ENCODE data around the gene VTI1B. TPM values are rescaled to one million over a fixed set of nuclear protein-coding genes. Genes with fewer than 3 reads are reported as not detected.

VTI1B gene
- total and polyA plus RNA-seq, 2 of the 4 experiments (the other 2 are of a cell fraction) = 61.8 to 90.2 TPM

DNA sequence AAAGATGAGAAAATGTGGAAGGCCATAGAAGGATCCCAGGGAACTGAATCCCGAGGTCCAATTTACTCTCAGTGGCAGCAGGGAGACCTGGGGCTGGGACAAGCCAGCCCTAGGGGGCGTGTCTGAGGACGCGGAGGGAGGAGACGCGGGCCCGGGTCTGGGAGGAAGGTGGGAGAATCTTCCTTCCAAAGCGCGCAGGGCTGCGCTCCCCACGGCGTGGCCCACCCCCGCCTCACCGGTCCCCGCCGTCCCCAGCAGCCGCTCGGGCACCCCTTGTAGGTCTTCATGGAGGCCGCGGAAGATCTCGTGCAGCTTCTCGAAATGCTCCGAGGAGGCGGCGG lies 323 bp downstream of the VTI1B start:
- Histone ChIP-seq H3K4me3 (ENCODE audit: insufficient read depth, low read depth, low read length) (peak overlapping the region; percentile 78), H2BK15ac (ENCODE audit: low read depth, low read length) (no peak overlapping the region), H3K18ac (ENCODE audit: low read depth, low read length) (no peak overlapping the region), H3K9me1 (ENCODE audit: insufficient read depth, low read length) (peaks cover 12% of the 10 kb centered on the region), H3K56ac (ENCODE audit: extremely low read depth, insufficient read depth, low read length) (0 out of 2 replicates have a peak overlapping the region, but pooled peaks have one; percentile 7), H2AK5ac (ENCODE audit: low read depth, low read length) (no peak overlapping the region), H3K36me3 (ENCODE audit: control insufficient read depth, insufficient read depth, low read length) (peaks cover 7% of the 10 kb centered on the region), H3K4me2 (ENCODE audit: low read depth, low read length) (peak overlapping the region; percentile 92), H3K9ac (ENCODE audit: low read depth, low read length) (peak overlapping the region; percentile 87), H3K9me3 (ENCODE audit: control insufficient read depth, insufficient read depth, low read length) (no peaks in the 10 kb centered on the region), H3K23ac (ENCODE audit: low read depth, low read length) (no peak overlapping the region), H4K91ac (ENCODE audit: insufficient read depth, low read depth, low read length) (peak overlapping the region; percentile 56; the same call in 1 of the 2 replicates), H4K5ac (ENCODE audit: low read depth, low read length) (peak overlapping the region; percentile 13; the same call in 1 of the 2 replicates), H3K27me3 (ENCODE audit: control insufficient read depth, insufficient read depth, low read length) (no peaks in the 10 kb centered on the region), H3K27ac (ENCODE audit: insufficient read depth, low read length) (peak overlapping the region; percentile 97), H4K8ac (ENCODE audit: low read depth in 2 of 2, low read length in 2 of 2) (peak overlapping the region; percentile 76 to 85; a peak in 2 of 4 replicates), H2AFZ (replicated peaks; ENCODE audit: low read length, poor library complexity) (peak overlapping the region; percentile 100), H3K4me1 (ENCODE audit: control insufficient read depth, insufficient read depth, low read length) (peaks cover 3% of the 10 kb centered on the region; the same call in 1 of the 2 replicates), H2BK120ac (ENCODE audit: low read depth, low read length) (no peak overlapping the region), H2BK5ac (ENCODE audit: low read depth, low read length, poor library complexity, severe bottlenecking) (peak overlapping the region; percentile 50), H3K79me1 (ENCODE audit: low read depth in 1 of 2, low read length in 2 of 2) (peaks cover 24 to 66% of the 10 kb centered on the region in 2 experiments), H3K14ac (replicated peaks; ENCODE audit: low read depth, low read length) (no peak overlapping the region; the same call in 1 of the 2 replicates), H2AK9ac (replicated peaks; ENCODE audit: low read depth, low read length, poor library complexity) (peak overlapping the region; percentile 70), H3K4ac (ENCODE audit: low read depth, low read length) (no peak overlapping the region), H2BK20ac (ENCODE audit: low read depth, low read length) (no peak overlapping the region), H4K20me1 (ENCODE audit: insufficient read depth, low read length) (peaks cover 29% of the 10 kb centered on the region)
- in situ Hi-C loops (cut with MboI; ENCODE audit: low sequenced_read_pairs) = no loop called here
- dilution Hi-C loops (cut with HindIII; ENCODE audit: low sequenced_read_pairs, unreplicated experiment) = no loop called here
- BruUV-seq (replicated peaks) = no TSS peak
- intact Hi-C loops (cut with micrococcal nuclease) = no loop called here
- TF ChIP-seq RFX5 (IDR thresholded peaks at IDR 0.05; ENCODE audit: low read depth, low read length) (no peak), FOS (IDR thresholded peaks at IDR 0.05; ENCODE audit: low read depth, low read length) (no peak), CEBPB (IDR thresholded peaks at IDR 0.05; ENCODE audit: low read depth, low read length) (no peak), RAD21 (IDR thresholded peaks at IDR 0.05; ENCODE audit: low read length) (no peak), SMC3 (IDR thresholded peaks at IDR 0.05; ENCODE audit: low read depth, low read length) (no peak), POLR2A (IDR thresholded peaks at IDR 0.05; ENCODE audit: low read depth, low read length) (no peak), BHLHE40 (IDR thresholded peaks at IDR 0.05; ENCODE audit: low read depth, low read length) (no peak), MXI1 (IDR thresholded peaks at IDR 0.05; ENCODE audit: borderline replicate concordance, low read depth, low read length) (peak; percentile 42; the same call in 1 of the 2 replicates), NFE2L2 (IDR thresholded peaks at IDR 0.05; ENCODE audit: low read depth, low read length) (no peak), MAFK (IDR thresholded peaks at IDR 0.05; ENCODE audit: low read depth, low read length) (no peak), RCOR1 (IDR thresholded peaks at IDR 0.05; ENCODE audit: insufficient replicate concordance, low read length) (no peak), CHD1 (IDR thresholded peaks at IDR 0.05; ENCODE audit: low read depth, low read length) (no peak; the same call in 1 of the 2 replicates), MAZ (IDR thresholded peaks at IDR 0.05; ENCODE audit: borderline replicate concordance, low read depth, low read length) (no peak)
- TF ChIP-seq, protein P1, sequence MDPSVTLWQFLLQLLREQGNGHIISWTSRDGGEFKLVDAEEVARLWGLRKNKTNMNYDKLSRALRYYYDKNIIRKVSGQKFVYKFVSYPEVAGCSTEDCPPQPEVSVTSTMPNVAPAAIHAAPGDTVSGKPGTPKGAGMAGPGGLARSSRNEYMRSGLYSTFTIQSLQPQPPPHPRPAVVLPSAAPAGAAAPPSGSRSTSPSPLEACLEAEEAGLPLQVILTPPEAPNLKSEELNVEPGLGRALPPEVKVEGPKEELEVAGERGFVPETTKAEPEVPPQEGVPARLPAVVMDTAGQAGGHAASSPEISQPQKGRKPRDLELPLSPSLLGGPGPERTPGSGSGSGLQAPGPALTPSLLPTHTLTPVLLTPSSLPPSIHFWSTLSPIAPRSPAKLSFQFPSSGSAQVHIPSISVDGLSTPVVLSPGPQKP (IDR thresholded peaks at IDR 0.05; ENCODE audit: borderline replicate concordance, low read depth, low read length) = no peak
- TF ChIP-seq, protein P2, sequence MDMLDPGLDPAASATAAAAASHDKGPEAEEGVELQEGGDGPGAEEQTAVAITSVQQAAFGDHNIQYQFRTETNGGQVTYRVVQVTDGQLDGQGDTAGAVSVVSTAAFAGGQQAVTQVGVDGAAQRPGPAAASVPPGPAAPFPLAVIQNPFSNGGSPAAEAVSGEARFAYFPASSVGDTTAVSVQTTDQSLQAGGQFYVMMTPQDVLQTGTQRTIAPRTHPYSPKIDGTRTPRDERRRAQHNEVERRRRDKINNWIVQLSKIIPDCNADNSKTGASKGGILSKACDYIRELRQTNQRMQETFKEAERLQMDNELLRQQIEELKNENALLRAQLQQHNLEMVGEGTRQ (IDR thresholded peaks at IDR 0.05; ENCODE audit: low read depth, low read length) = no peak
- TF ChIP-seq, protein P3, sequence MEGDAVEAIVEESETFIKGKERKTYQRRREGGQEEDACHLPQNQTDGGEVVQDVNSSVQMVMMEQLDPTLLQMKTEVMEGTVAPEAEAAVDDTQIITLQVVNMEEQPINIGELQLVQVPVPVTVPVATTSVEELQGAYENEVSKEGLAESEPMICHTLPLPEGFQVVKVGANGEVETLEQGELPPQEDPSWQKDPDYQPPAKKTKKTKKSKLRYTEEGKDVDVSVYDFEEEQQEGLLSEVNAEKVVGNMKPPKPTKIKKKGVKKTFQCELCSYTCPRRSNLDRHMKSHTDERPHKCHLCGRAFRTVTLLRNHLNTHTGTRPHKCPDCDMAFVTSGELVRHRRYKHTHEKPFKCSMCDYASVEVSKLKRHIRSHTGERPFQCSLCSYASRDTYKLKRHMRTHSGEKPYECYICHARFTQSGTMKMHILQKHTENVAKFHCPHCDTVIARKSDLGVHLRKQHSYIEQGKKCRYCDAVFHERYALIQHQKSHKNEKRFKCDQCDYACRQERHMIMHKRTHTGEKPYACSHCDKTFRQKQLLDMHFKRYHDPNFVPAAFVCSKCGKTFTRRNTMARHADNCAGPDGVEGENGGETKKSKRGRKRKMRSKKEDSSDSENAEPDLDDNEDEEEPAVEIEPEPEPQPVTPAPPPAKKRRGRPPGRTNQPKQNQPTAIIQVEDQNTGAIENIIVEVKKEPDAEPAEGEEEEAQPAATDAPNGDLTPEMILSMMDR (conservative IDR thresholded peaks at IDR 0.05; ENCODE audit: low read depth, low read length) = 0 out of 2 replicates have a peak, but pooled peaks have one; percentile 10
- ChIA-PET CTCF (interaction anchor here (1.1 kb wide), 2 partner anchors 10 to 31 kb away, joined by 4 to 7 read pairs; no protein-coding TSS in a partner anchor), POLR2A (ENCODE audit: unreplicated experiment) (no interaction called here)
- peak; percentile 82 for ATAC-seq (ENCODE audit: low read depth)
- DNase-seq = peak; percentile 45
- WGBS, 2 experiments (ENCODE audit: extremely low coverage in 2 of 2, insufficient read length in 1 of 2) = 0% methylated on average over 4 of the region's 25 CpGs; no CpG with 5 or more reads in 1 of the 2 experiments

Measured in IMR-90 (cell line).